K562 (cell line): ENCODE results near the gene NSF. TPM values are rescaled to one million over a fixed set of nuclear protein-coding genes. Genes with fewer than 3 reads are reported as not detected.
A peak's percentile ranks its signal among the peaks of the same experiment; 100 is the strongest.

Experiments used
- ATAC-seq: fragments of 200-7000 bp; cut with Tn5 transposase; 3 replicates; pipeline ENCODE4 v1.9.1; 2020; ENCODE audit warnings: moderate library complexity
- BruUV-seq: library from RNA; stranded (reverse); fragments of 400-500 nt; replicated peaks from 2 replicates; lab custom pipeline; 2021; lab: Mats Ljungman, UMichigan
- CTCF ChIA-PET: fragments of 300-600 bp; formaldehyde crosslinking; extraction: SDS; loops from one replicate; lab custom pipeline; 2021; ENCODE audit warnings: low intra/inter-chr PET ratio; lab: Yijun Ruan, JAX
- POLR2A ChIA-PET: fragments of 300-600, 350-650 bp; sonication (Branson Sonifier 250); formaldehyde crosslinking; extraction: SDS; loops from one replicate; lab custom pipeline; 2021; ENCODE audit warnings: antibody characterized with exemption, inconsistent platforms; lab: Yijun Ruan, JAX
- DNase-seq, 4 experiments: peaks; one replicate each; pipeline versions ENCODE4 v3.0.0 to v3.0.0-alpha.2; 2011 to 2018; ENCODE audit warnings: low spot score in 3 of 4, mixed read lengths in 3 of 4; ENCODE audit errors: extremely low read depth in 1 of 4
- FAIRE-seq: peaks from 2 replicates; lab custom pipeline; 2011; peaks lifted over from hg19 to GRCh38; lab: Jason Lieb, UNC
- H2AFZ ChIP-seq: 2 replicates; pipeline ENCODE4 v1.6.0; 2011; ENCODE audit warnings: low read depth, low read length, control low read depth, inconsistent platforms
- H3K27ac ChIP-seq: fragments of 200-600 bp; 3 replicates; pipeline ENCODE4 v1.8.0; 2011; ENCODE audit warnings: low read depth, mild to moderate bottlenecking, control low read depth, inconsistent platforms, low read length, moderate library complexity, mixed read lengths; ENCODE audit errors: extremely low read depth
- H3K27me3 ChIP-seq, 2 experiments: fragments of 300-600 bp in 1 of 2; 2 replicates in 1 of 2; 3 replicates in 1 of 2; pipeline versions ENCODE4 v1.6.0 to v1.8.0; 2011; ENCODE audit warnings: inconsistent platforms in 2 of 2, low read length in 2 of 2, mild to moderate bottlenecking in 1 of 2, mixed read lengths in 1 of 2, moderate library complexity in 1 of 2; ENCODE audit not compliant: control insufficient read depth in 2 of 2, insufficient read depth in 2 of 2
- H3K36me3 ChIP-seq: fragments of 300-600 bp; 3 replicates; pipeline ENCODE4 v1.8.0; 2011; ENCODE audit warnings: mild to moderate bottlenecking, low read length, inconsistent platforms; ENCODE audit not compliant: control insufficient read depth, insufficient read depth
- H3K4me1 ChIP-seq, 2 experiments: fragments of 200-600 bp in 1 of 2; replicated peaks in 1 of 2; 2 replicates in 1 of 2; 3 replicates in 1 of 2; pipeline versions ENCODE4 v1.5.1 to v1.8.0; 2011; ENCODE audit warnings: inconsistent platforms in 2 of 2, low read length in 2 of 2, mild to moderate bottlenecking in 1 of 2, mixed read lengths in 1 of 2, moderate library complexity in 1 of 2; ENCODE audit not compliant: control insufficient read depth in 2 of 2, insufficient read depth in 2 of 2
- H3K4me2 ChIP-seq: 2 replicates; pipeline ENCODE4 v1.6.1; 2011; ENCODE audit warnings: low read length, control low read depth, inconsistent platforms, mixed read lengths; ENCODE audit not compliant: insufficient read depth
- H3K4me3 ChIP-seq: fragments of 200-600 bp; sonication (generic), shearing (Covaris generic); 2 replicates; pipeline ENCODE4 v1.5.1; 2016; ENCODE audit warnings: control low read depth, inconsistent platforms
- H3K79me2 ChIP-seq: fragments of 200-600 bp; 3 replicates; pipeline ENCODE4 v1.8.0; 2011; ENCODE audit warnings: low read length, inconsistent platforms; ENCODE audit not compliant: control insufficient read depth, insufficient read depth
- H3K9ac ChIP-seq, 2 experiments: 2 replicates each; pipeline versions ENCODE4 v1.6.0 to v1.6.1; 2011; ENCODE audit warnings: low read depth in 2 of 2, low read length in 2 of 2, control low read depth in 1 of 2, inconsistent platforms in 1 of 2, mild to moderate bottlenecking in 1 of 2, mixed read lengths in 1 of 2; ENCODE audit not compliant: insufficient read depth in 1 of 2
- H3K9me1 ChIP-seq: one replicate; pipeline ENCODE4 v1.6.0; 2011; ENCODE audit warnings: inconsistent platforms, mild to moderate bottlenecking, low read length, moderate library complexity; ENCODE audit not compliant: control insufficient read depth, insufficient read depth
- H3K9me3 ChIP-seq: replicated peaks from 2 replicates; pipeline ENCODE4 v1.5.1; 2011; ENCODE audit warnings: low read depth, low read length, inconsistent platforms; ENCODE audit not compliant: control insufficient read depth, insufficient read depth
- H4K20me1 ChIP-seq: replicated peaks from 2 replicates; pipeline ENCODE4 v1.6.1; 2011; ENCODE audit warnings: low read length, inconsistent platforms, mixed read lengths; ENCODE audit not compliant: control insufficient read depth, insufficient read depth
- ETV1 ChIP-seq: fragments of 450-650 bp; conservative IDR thresholded peaks from 2 replicates; pipeline ENCODE4 v1.6.1; 2016; ENCODE audit warnings: missing genetic modification characterization, control low read depth, low read depth, missing compliant biosample characterization
- FOXK1 ChIP-seq: sonication (generic); formaldehyde crosslinking; IDR thresholded peaks from 2 replicates; pipeline ENCODE4 v1.8.0; 2022; ENCODE audit warnings: missing genetic modification reagents, mild to moderate bottlenecking, borderline replicate concordance
- MXI1 ChIP-seq: IDR thresholded peaks from 2 replicates; pipeline ENCODE4 v1.6.1; 2011; ENCODE audit warnings: low read depth, mild to moderate bottlenecking, improper control_type of control experiment, low read length
- STAT6 ChIP-seq: sonication (generic); formaldehyde crosslinking; IDR thresholded peaks from 2 replicates; pipeline ENCODE4 v1.8.1; 2023; ENCODE audit warnings: mild to moderate bottlenecking, missing genetic modification reagents
- ZBTB7A ChIP-seq: IDR thresholded peaks from 2 replicates; pipeline ENCODE4 v1.6.1; 2011; ENCODE audit warnings: low read depth, mild to moderate bottlenecking, low read length, moderate library complexity, borderline replicate concordance; ENCODE audit not compliant: control insufficient read depth
- ZNF24 ChIP-seq: fragments of 450-650 bp; IDR thresholded peaks from 2 replicates; pipeline ENCODE4 v1.6.1; 2016
- WGBS: fragments of 100-300 bp; shearing (Covaris generic); methylation state at CpG from one replicate; pipeline ENCODE4 v1.1.6; 2016; ENCODE audit warnings: low coverage, mixed read lengths; ENCODE audit not compliant: insufficient coverage; ENCODE audit errors: missing lambda C conversion rate; 5-methylcytosine and 5-hydroxymethylcytosine counted together
- in situ Hi-C: fragments of 300-500 bp; cut with MboI; formaldehyde crosslinking; loops from 4 replicates; pipeline ENCODE4 v1.15.0; 2018; ENCODE audit warnings: inconsistent platforms, mixed read lengths
- intact Hi-C: fragments of 100-400 bp; cut with micrococcal nuclease; formaldehyde crosslinking; loops from 2 replicates; pipeline ENCODE4 v1.14.2; 2022
- polyA plus RNA-seq, 8 experiments: library from polyadenylated mRNA; depleted of rRNA in 4 of 8; stranded (reverse) in 5 of 8; unstranded in 3 of 8; fragments of >200 nt; fragmentation: Nextera tagmentation in 2 of 8; fragmentation: Illumina TruSeq in 1 of 8; extraction: Ambion mirVana in 2 of 8; extraction: Trizol in 1 of 8; gene quantifications; 2 replicates each; pipeline versions ENCODE4 v1.2.1 to v1.2.3, GENCODE V29; 2011 to 2014; ENCODE audit warnings: inconsistent platforms in 1 of 8, missing spikeins in 1 of 8
- total RNA-seq, 7 experiments: library from RNA; depleted of rRNA in 6 of 7; stranded (reverse); fragments of >200 nt in 6 of 7; fragmentation: Illumina TruSeq in 2 of 7; extraction: Trizol in 2 of 7; gene quantifications; 2 replicates each; pipeline versions ENCODE4 v1.2.1 to v1.2.3, GENCODE V29; 2011 to 2021; ENCODE audit warnings: low replicate concordance in 1 of 7

The NSF gene
- total and polyA plus RNA-seq, 9 of the 15 experiments (the other 6 are each of a cell fraction or from before 2014, with no cell fraction given), result 16.7 to 39.8 (median 36.7) TPM

- WGBS, result 67% methylated on average over 7 of the region's 7 CpGs
- no peak overlapping the region; the same call in 1 of the 2 replicates for H3K4me2 ChIP-seq
- no peaks in the 10 kb centered on the region for H3K36me3 ChIP-seq
- in situ Hi-C loops (no loop called here), intact Hi-C loops (no loop called here)
- BruUV-seq, result no TSS peak
- POLR2A ChIA-PET, result interaction anchor here (0.8 to 1.3 kb wide), 4 partner anchors 11 to 33 kb away, joined by 3 to 4 read pairs (median 3); no protein-coding TSS in a partner anchor
- FAIRE-seq (no peak), ATAC-seq (no peak), DNase-seq (peak in 2 of 4 experiments; percentile 37 to 46)
- no peak overlapping the region for H3K4me3 ChIP-seq
- H3K9me3 ChIP-seq, result peaks cover 3% of the 10 kb centered on the region; the same call in 1 of the 2 replicates
- H3K79me2 ChIP-seq, result no peaks in the 10 kb centered on the region
- no peaks in the 10 kb centered on the region for H3K27me3 ChIP-seq
- TF ChIP-seq MXI1 (no peak), ZNF24 (peak; percentile 91), ETV1 (tag) (no peak), STAT6 (CRISPR knock-in tag) (no peak), ZBTB7A (0 out of 2 replicates have a peak, but pooled peaks have one; percentile 4), FOXK1 (CRISPR knock-in tag) (no peak)
- peaks cover 20 to 31% of the 10 kb centered on the region in 2 experiments for H3K4me1 ChIP-seq
- H3K9ac ChIP-seq, result 0 out of 4 replicates have a peak overlapping the region, but pooled peaks of 1 of the 2 experiments have one; percentile 15
- H3K9me1 ChIP-seq, result no peaks in the 10 kb centered on the region
- H4K20me1 ChIP-seq, result no peaks in the 10 kb centered on the region
- 0 out of 3 replicates have a peak overlapping the region, but pooled peaks have one; percentile 91 for H3K27ac ChIP-seq
- CTCF ChIA-PET, result no interaction called here
- peak overlapping the region; percentile 99 for H2AFZ ChIP-seq
These were observed 206.1 kb downstream of the NSF start for GRCh38 chr17:46796524-46796923.
